NCI-H460 (cell line): Measurements from ENCODE around the gene GFRA1. TPM values are rescaled to one million over a fixed set of nuclear protein-coding genes. Genes with fewer than 3 reads are reported as not detected.

ENCODE experiments used
- total RNA-seq: library from RNA; depleted of rRNA; stranded (reverse); fragments of >200 nt; shearing (Covaris generic); gene quantifications from 2 replicates; pipeline ENCODE4 v1.2.3, GENCODE V29; 2014; rRNA removed

Gene GFRA1
- total RNA-seq, 1 experiment from 2014 or later = 0.69 TPM

Other genes starting within 250 kb of the GFRA1 start
- not detected in 2 replicates for gene CCDC172, start 51.2 kb upstream of the GFRA1 start, total RNA-seq
- gene PNLIPRP3, start 154.6 kb upstream of the GFRA1 start, total RNA-seq = not detected in 2 replicates